IMR-90 (cell line): ENCODE data around the gene ZMIZ1. TPM values are rescaled to one million over a fixed set of nuclear protein-coding genes. Genes with fewer than 3 reads are reported as not detected.

Experiments used
- ATAC-seq: fragments of 200-7000 bp; cut with Tn5 transposase; 2 replicates; pipeline ENCODE4 v1.9.1; 2020; ENCODE audit warnings: low read depth, mild to moderate bottlenecking, moderate library complexity
- BruUV-seq: library from RNA; stranded (reverse); fragments of 400-500 nt; replicated peaks from 2 replicates; lab custom pipeline; 2021; lab: Mats Ljungman, UMichigan
- CTCF ChIA-PET: fragments of 300-600 bp; formaldehyde crosslinking; extraction: SDS; loops from one replicate; lab custom pipeline; 2021; ENCODE audit warnings: antibody characterized with exemption; lab: Yijun Ruan, JAX
- POLR2A ChIA-PET: fragments of 300-600 bp; sonication (Branson Sonifier 250); formaldehyde crosslinking; loops from one replicate; lab custom pipeline; 2022; ENCODE audit warnings: antibody characterized with exemption; ENCODE audit not compliant: unreplicated experiment; lab: Charles Lee
- DNase-seq: peaks from one replicate; pipeline ENCODE4 v3.0.0; 2013
- H2AFZ ChIP-seq: replicated peaks from 2 replicates; pipeline ENCODE3; 2013; ENCODE audit warnings: low read length, mild to moderate bottlenecking; ENCODE audit not compliant: poor library complexity
- H2AK5ac ChIP-seq: 2 replicates; pipeline ENCODE4 v1.6.1; 2013; ENCODE audit warnings: low read depth, low read length, inconsistent platforms
- H2AK9ac ChIP-seq: replicated peaks from 2 replicates; pipeline ENCODE3; 2013; ENCODE audit warnings: mild to moderate bottlenecking, low read depth, low read length, moderate library complexity; ENCODE audit not compliant: poor library complexity
- H2BK120ac ChIP-seq: 2 replicates; pipeline ENCODE4 v1.6.1; 2013; ENCODE audit warnings: low read depth, low read length, inconsistent platforms
- H2BK15ac ChIP-seq: 3 replicates; pipeline ENCODE4 v1.6.1; 2013; ENCODE audit warnings: low read depth, low read length, inconsistent platforms
- H2BK20ac ChIP-seq: 2 replicates; pipeline ENCODE4 v1.6.1; 2013; ENCODE audit warnings: low read depth, mild to moderate bottlenecking, inconsistent platforms, low read length, moderate library complexity
- H2BK5ac ChIP-seq: 2 replicates; pipeline ENCODE4 v1.6.1; 2013; ENCODE audit warnings: mild to moderate bottlenecking, low read depth, low read length, inconsistent platforms; ENCODE audit not compliant: poor library complexity, severe bottlenecking
- H3K14ac ChIP-seq: replicated peaks from 2 replicates; pipeline ENCODE4 v1.6.1; 2013; ENCODE audit warnings: low read depth, low read length, inconsistent platforms
- H3K18ac ChIP-seq: 2 replicates; pipeline ENCODE4 v1.6.1; 2013; ENCODE audit warnings: low read depth, low read length, control low read depth
- H3K23ac ChIP-seq: 2 replicates; pipeline ENCODE4 v1.6.1; 2013; ENCODE audit warnings: low read depth, low read length, inconsistent platforms
- H3K27ac ChIP-seq: 2 replicates; pipeline ENCODE4 v1.5.1; 2013; ENCODE audit warnings: mild to moderate bottlenecking, control low read depth, low read length; ENCODE audit not compliant: insufficient read depth
- H3K27me3 ChIP-seq: 2 replicates; pipeline ENCODE4 v1.6.1; 2013; ENCODE audit warnings: low read length; ENCODE audit not compliant: control insufficient read depth, insufficient read depth
- H3K36me3 ChIP-seq: 2 replicates; pipeline ENCODE4 v1.6.1; 2013; ENCODE audit warnings: low read length, mixed read lengths; ENCODE audit not compliant: control insufficient read depth, insufficient read depth
- H3K4ac ChIP-seq: 2 replicates; pipeline ENCODE4 v1.6.1; 2013; ENCODE audit warnings: low read depth, low read length, inconsistent platforms
- H3K4me1 ChIP-seq: 2 replicates; pipeline ENCODE4 v1.6.1; 2013; ENCODE audit warnings: low read length, mixed read lengths; ENCODE audit not compliant: control insufficient read depth, insufficient read depth
- H3K4me2 ChIP-seq: 2 replicates; pipeline ENCODE4 v1.6.1; 2013; ENCODE audit warnings: low read depth, mild to moderate bottlenecking, control low read depth, low read length, moderate library complexity
- H3K4me3 ChIP-seq: 2 replicates; pipeline ENCODE4 v1.5.1; 2013; ENCODE audit warnings: low read depth, mild to moderate bottlenecking, control low read depth, low read length, moderate library complexity; ENCODE audit not compliant: insufficient read depth
- H3K56ac ChIP-seq: 2 replicates; pipeline ENCODE4 v1.6.1; 2013; ENCODE audit warnings: low read length, inconsistent platforms; ENCODE audit not compliant: insufficient read depth; ENCODE audit errors: extremely low read depth
- H3K79me1 ChIP-seq, 2 experiments: 2 replicates each; pipeline ENCODE4 v1.6.1; 2013; ENCODE audit warnings: low read length in 2 of 2, inconsistent platforms in 1 of 2, low read depth in 1 of 2
- H3K9ac ChIP-seq: 2 replicates; pipeline ENCODE4 v1.6.1; 2013; ENCODE audit warnings: low read depth, low read length, control low read depth
- H3K9me1 ChIP-seq: 2 replicates; pipeline ENCODE4 v1.6.1; 2013; ENCODE audit warnings: low read length, inconsistent platforms; ENCODE audit not compliant: insufficient read depth
- H3K9me3 ChIP-seq: 2 replicates; pipeline ENCODE4 v1.6.1; 2013; ENCODE audit warnings: low read length; ENCODE audit not compliant: control insufficient read depth, insufficient read depth
- H4K20me1 ChIP-seq: 2 replicates; pipeline ENCODE4 v1.6.1; 2013; ENCODE audit warnings: low read length, inconsistent platforms; ENCODE audit not compliant: insufficient read depth
- H4K5ac ChIP-seq: 2 replicates; pipeline ENCODE4 v1.6.1; 2013; ENCODE audit warnings: mild to moderate bottlenecking, low read depth, low read length, control low read depth
- H4K8ac ChIP-seq, 2 experiments: 2 replicates each; pipeline ENCODE4 v1.6.1; 2013; ENCODE audit warnings: low read depth in 2 of 2, low read length in 2 of 2, control low read depth in 1 of 2, inconsistent platforms in 1 of 2
- H4K91ac ChIP-seq: 2 replicates; pipeline ENCODE4 v1.6.1; 2013; ENCODE audit warnings: low read depth, low read length, inconsistent platforms; ENCODE audit not compliant: insufficient read depth
- FOS ChIP-seq: fragments of 150-350 bp; IDR thresholded peaks from 2 replicates; pipeline ENCODE4 v1.6.1; 2016; ENCODE audit warnings: low read depth, low read length
- RAD21 ChIP-seq: IDR thresholded peaks from 2 replicates; pipeline ENCODE4 v1.6.1; 2012; ENCODE audit warnings: low read length, improper control_type of control experiment
- SMC3 ChIP-seq: fragments of 150-350 bp; IDR thresholded peaks from 2 replicates; pipeline ENCODE4 v1.6.1; 2016; ENCODE audit warnings: low read depth, mild to moderate bottlenecking, antibody characterized with exemption, low read length, moderate library complexity
- WGBS, 2 experiments: methylation state at CpG; one replicate each; pipeline versions ENCODE4 v1.1.5 to v1.1.7; 2013; ENCODE audit warnings: missing lambda C conversion rate in 2 of 2; ENCODE audit not compliant: insufficient read length in 1 of 2; ENCODE audit errors: extremely low coverage in 2 of 2; 5-methylcytosine and 5-hydroxymethylcytosine counted together
- dilution Hi-C: fragments of 300-500 bp; cut with HindIII; formaldehyde crosslinking; loops from one replicate; pipeline ENCODE4 v1.14.3; 2018; ENCODE audit warnings: low sequenced_read_pairs; ENCODE audit not compliant: unreplicated experiment
- in situ Hi-C: fragments of 300-500 bp; cut with MboI; formaldehyde crosslinking; loops from 3 replicates; pipeline ENCODE4 v1.14.3; 2019; ENCODE audit warnings: low sequenced_read_pairs, inconsistent platforms, mixed read lengths
- intact Hi-C: fragments of 100-400 bp; cut with micrococcal nuclease; formaldehyde crosslinking; loops from 2 replicates; pipeline ENCODE4 v1.10.0; 2022
- polyA plus RNA-seq, 3 experiments: library from polyadenylated mRNA; depleted of rRNA; stranded (reverse); fragments of >200 nt; gene quantifications; 2 replicates each; pipeline ENCODE4 v1.2.3, GENCODE V29; 2012; ENCODE audit warnings: low replicate concordance in 1 of 3
- total RNA-seq: library from RNA; depleted of rRNA; stranded (reverse); fragments of >200 nt; gene quantifications from 2 replicates; pipeline ENCODE4 v1.2.3, GENCODE V29; 2012
- TF ChIP-seq, protein P1 (sequence below): conservative IDR thresholded peaks from 2 replicates; pipeline ENCODE4 v1.5.1; 2012; ENCODE audit warnings: mild to moderate bottlenecking, low read depth, low read length, improper control_type of control experiment

The ZMIZ1 gene
- total and polyA plus RNA-seq, 2 of the 4 experiments (the other 2 are of a cell fraction), result 6.6 to 48.7 TPM

DNA sequence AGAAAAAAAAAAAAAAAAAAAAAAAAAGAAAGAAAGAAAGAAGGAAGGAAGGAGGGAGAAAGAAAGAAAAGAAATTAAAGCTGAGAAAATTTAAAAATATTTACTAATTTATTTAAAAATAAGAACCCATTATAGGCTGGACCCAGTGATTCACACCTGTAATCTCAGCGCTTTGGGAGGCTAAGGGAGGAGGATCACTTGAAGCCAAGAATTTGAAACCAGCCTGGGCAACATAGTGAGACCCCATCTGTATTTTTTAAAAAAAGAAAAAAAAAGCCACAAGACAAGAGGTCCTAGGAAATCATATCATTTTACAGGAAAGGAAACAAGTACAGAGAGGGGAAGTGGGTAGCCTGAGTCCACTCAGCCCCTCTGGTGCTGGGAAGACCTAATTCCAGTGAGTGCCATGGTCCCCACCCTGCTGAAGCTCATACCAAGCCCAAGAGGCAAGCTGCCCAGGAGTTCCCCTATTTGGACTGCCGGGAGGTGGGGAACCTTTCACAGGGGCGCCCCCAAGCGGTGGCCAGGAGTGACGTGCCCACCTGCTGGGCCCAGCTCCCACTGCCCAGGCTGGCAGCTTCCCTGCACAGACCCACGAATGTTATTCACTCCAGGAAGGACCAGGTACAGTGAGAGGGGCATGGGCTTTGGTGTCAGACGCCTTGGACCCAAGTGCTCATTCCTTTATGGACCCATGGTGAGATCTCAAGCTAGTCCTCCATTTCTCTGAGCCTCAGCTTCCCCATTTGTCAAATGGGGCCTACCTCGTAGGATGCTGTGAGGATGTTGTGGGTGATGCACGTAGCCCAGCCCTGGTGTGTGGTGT, 133.6 kb downstream of the ZMIZ1 start:
- intact Hi-C loops, result no loop called here

More for the DNA sequence above, 133.6 kb downstream of the ZMIZ1 start:
- Histone ChIP-seq H3K4me3 (no peak overlapping the region), H4K8ac (no peak overlapping the region), H2BK5ac (no peak overlapping the region), H4K91ac (no peak overlapping the region), H2BK120ac (no peak overlapping the region), H3K27ac (no peak overlapping the region), H3K9me3 (no peaks in the 10 kb centered on the region), H3K4ac (no peak overlapping the region), H2AK9ac (no peak overlapping the region), H3K23ac (no peak overlapping the region), H2BK20ac (no peak overlapping the region), H2AFZ (peak overlapping the region; percentile 26), H3K9me1 (no peaks in the 10 kb centered on the region), H2BK15ac (no peak overlapping the region), H3K4me2 (no peak overlapping the region), H3K9ac (no peak overlapping the region), H3K79me1 (peaks cover 55 to 89% of the 10 kb centered on the region in 2 experiments), H3K36me3 (peaks cover 61% of the 10 kb centered on the region), H4K20me1 (peaks cover 52% of the 10 kb centered on the region), H4K5ac (no peak overlapping the region), H3K4me1 (0 out of 2 replicates have a peak, but pooled peaks cover 3% of the 10 kb centered on the region), H3K27me3 (no peaks in the 10 kb centered on the region), H2AK5ac (no peak overlapping the region), H3K56ac (no peak overlapping the region), H3K14ac (no peak overlapping the region), H3K18ac (no peak overlapping the region)
- ChIA-PET CTCF (interaction anchor here (0.6 kb wide), 2 partner anchors 69 to 575 kb away, joined by 3 to 4 read pairs; no protein-coding TSS in a partner anchor), POLR2A (interaction anchor here (0.6 to 0.7 kb wide), 2 partner anchors 10 to 17 kb away, joined by 8 to 20 read pairs; no protein-coding TSS in a partner anchor)
- 69% methylated on average over 3 of the region's 9 CpGs; no CpG with 5 or more reads in 1 of the 2 experiments for WGBS, 2 experiments
- ATAC-seq (peak; percentile 42), DNase-seq (peak; percentile 29)
- dilution Hi-C loops, result no loop called here
- TF ChIP-seq, protein P1, sequence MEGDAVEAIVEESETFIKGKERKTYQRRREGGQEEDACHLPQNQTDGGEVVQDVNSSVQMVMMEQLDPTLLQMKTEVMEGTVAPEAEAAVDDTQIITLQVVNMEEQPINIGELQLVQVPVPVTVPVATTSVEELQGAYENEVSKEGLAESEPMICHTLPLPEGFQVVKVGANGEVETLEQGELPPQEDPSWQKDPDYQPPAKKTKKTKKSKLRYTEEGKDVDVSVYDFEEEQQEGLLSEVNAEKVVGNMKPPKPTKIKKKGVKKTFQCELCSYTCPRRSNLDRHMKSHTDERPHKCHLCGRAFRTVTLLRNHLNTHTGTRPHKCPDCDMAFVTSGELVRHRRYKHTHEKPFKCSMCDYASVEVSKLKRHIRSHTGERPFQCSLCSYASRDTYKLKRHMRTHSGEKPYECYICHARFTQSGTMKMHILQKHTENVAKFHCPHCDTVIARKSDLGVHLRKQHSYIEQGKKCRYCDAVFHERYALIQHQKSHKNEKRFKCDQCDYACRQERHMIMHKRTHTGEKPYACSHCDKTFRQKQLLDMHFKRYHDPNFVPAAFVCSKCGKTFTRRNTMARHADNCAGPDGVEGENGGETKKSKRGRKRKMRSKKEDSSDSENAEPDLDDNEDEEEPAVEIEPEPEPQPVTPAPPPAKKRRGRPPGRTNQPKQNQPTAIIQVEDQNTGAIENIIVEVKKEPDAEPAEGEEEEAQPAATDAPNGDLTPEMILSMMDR, result peak; percentile 55
- TF ChIP-seq FOS, result no peak
- peak; percentile 58 for TF ChIP-seq RAD21
- peak; percentile 36 for TF ChIP-seq SMC3
- no TSS peak for BruUV-seq
- in situ Hi-C loops, result no loop called here
